Nephron progenitor cell (in vitro differentiated cells): ENCODE measurements around the gene CCDC78.
A peak's percentile ranks its signal among the peaks of the same experiment; 100 is the strongest.

Source experiments
- DNase-seq: peaks from one replicate; pipeline ENCODE4 v3.0.0; 2021
- H3K27ac Mint-ChIP-seq: 2 replicates; pipeline ENCODE4 v1.8.0; 2021; ENCODE audit warnings: mild to moderate bottlenecking, moderate library complexity, mixed read lengths
- H3K27me3 Mint-ChIP-seq: 2 replicates; pipeline ENCODE4 v1.8.0; 2021; ENCODE audit warnings: mild to moderate bottlenecking, low read depth, mixed read lengths; ENCODE audit not compliant: poor library complexity
- H3K36me3 Mint-ChIP-seq: 2 replicates; pipeline ENCODE4 v1.8.0; 2021; ENCODE audit warnings: low read depth, mixed read lengths
- H3K4me1 Mint-ChIP-seq: 2 replicates; pipeline ENCODE4 v1.8.0; 2021; ENCODE audit warnings: mixed read lengths
- H3K4me3 Mint-ChIP-seq: 2 replicates; pipeline ENCODE4 v1.8.0; 2021; ENCODE audit warnings: mild to moderate bottlenecking, moderate library complexity, mixed read lengths
- H3K9me3 Mint-ChIP-seq: 2 replicates; pipeline ENCODE4 v1.8.0; 2021; ENCODE audit warnings: mild to moderate bottlenecking, moderate library complexity, mixed read lengths
- CTCF ChIP-seq: fragments of 200-600 bp; sonication (generic); IDR thresholded peaks from 2 replicates; pipeline ENCODE4 v1.5.0; 2021; ENCODE audit warnings: antibody characterized with exemption

Gene CCDC78

DNA sequence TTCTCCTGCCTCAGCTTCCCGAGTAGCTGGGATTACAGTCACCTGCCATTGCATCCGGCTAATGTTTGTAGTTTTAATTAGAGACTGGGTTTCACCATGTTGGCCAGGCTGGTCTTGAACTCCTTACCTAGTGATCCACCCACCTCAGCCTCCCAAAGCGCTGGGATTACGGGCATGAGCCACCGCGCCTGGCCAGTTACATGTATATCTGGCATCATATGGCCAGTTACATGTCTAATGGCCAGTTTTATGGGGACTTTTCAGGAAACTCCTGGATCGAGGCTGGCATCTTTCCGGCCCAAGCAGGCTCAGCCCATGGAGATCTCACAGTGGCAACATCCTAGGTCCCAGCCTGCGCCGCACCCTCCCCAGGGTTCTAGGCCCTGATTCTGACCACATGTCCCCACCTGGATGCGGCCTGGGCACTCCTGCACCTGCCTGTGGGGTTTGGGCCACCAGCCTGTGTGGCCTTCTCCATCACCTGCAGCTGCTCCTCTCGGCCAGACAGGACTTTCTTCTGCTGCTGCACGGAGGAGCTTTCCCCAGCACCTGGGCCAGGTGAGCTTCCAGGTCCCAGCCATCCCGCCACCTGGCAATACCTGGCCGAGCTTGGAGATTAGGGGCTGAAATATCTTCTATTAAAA, 15.9 kb upstream of the CCDC78 start:
- Mint-ChIP-seq H3K27me3 (peaks cover 6% of the 10 kb centered on the region), H3K4me3 (peak overlapping the region; percentile 84), H3K9me3 (no peaks in the 10 kb centered on the region), H3K4me1 (peaks cover 24% of the 10 kb centered on the region), H3K27ac (no peak overlapping the region), H3K36me3 (peaks cover 4% of the 10 kb centered on the region)
- no peak for DNase-seq
- TF ChIP-seq CTCF: no peak

DNA sequence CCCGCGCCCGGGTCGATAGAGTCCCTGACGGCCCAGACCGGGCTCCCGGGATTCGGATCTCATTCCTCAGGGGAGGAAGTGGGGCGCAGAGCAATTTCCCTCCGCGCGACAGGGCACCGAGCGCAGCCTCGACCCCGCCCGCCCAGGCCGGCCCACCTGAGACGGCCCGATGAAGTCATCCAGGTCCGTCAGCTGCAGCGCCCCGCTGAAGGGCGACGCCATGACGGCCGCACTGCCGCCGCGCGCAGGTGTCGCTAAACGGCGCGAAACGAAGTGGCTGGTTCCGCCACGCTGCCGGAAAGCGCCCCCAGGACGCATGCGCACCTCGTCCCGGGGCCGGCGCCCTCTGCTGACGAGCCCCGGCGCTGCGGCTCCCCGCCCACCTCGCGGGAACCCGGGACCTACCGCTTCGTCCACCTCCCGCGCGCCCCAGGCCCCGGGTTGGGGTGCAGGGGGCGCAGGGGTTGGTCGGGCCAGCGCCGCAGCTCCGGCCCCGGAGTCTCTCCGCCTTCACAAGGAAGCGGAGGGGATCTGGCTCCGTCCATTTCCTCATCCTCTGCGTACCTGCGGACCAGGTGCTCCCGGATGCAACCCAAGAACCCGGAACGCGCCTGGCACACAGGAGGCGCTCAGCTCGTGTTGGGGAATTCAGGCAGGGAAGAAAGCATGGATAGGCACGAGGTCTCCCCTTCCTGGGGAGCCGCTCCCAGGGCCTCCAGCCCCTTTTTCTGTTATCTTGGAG, 14.7 kb upstream of the CCDC78 start, which contains the start of gene CIAO3:
CIAO3 (minus strand) TSS at position 234 of the 742 bp plus-strand sequence; CDS start at position 222, 12 bp downstream.
- TF ChIP-seq CTCF: peak; percentile 87
- DNase-seq: peak; percentile 94
- peak within 1 kb of the TSS; percentile 61 for H3K27ac Mint-ChIP-seq
- H3K4me3 Mint-ChIP-seq: peak within 1 kb of the TSS; percentile 84
- no peaks in the 10 kb centered on the region for H3K9me3 Mint-ChIP-seq
- H3K27me3 Mint-ChIP-seq: peaks cover 6% of the 10 kb centered on the region
- peaks cover 4% of the 10 kb centered on the region for H3K36me3 Mint-ChIP-seq
- peaks cover 24% of the 10 kb centered on the region for H3K4me1 Mint-ChIP-seq

- DNase-seq: peak; percentile 48
- Mint-ChIP-seq H3K27me3 (peaks cover 4% of the 10 kb centered on the region), H3K4me1 (peaks cover 24% of the 10 kb centered on the region), H3K27ac (no peak overlapping the region), H3K9me3 (no peaks in the 10 kb centered on the region), H3K4me3 (peak overlapping the region; percentile 83), H3K36me3 (peaks cover 5% of the 10 kb centered on the region)
- no peak for TF ChIP-seq CTCF
Measured at GRCh38 chr16:740459-740763, 14.2 kb upstream of the CCDC78 start.

DNA sequence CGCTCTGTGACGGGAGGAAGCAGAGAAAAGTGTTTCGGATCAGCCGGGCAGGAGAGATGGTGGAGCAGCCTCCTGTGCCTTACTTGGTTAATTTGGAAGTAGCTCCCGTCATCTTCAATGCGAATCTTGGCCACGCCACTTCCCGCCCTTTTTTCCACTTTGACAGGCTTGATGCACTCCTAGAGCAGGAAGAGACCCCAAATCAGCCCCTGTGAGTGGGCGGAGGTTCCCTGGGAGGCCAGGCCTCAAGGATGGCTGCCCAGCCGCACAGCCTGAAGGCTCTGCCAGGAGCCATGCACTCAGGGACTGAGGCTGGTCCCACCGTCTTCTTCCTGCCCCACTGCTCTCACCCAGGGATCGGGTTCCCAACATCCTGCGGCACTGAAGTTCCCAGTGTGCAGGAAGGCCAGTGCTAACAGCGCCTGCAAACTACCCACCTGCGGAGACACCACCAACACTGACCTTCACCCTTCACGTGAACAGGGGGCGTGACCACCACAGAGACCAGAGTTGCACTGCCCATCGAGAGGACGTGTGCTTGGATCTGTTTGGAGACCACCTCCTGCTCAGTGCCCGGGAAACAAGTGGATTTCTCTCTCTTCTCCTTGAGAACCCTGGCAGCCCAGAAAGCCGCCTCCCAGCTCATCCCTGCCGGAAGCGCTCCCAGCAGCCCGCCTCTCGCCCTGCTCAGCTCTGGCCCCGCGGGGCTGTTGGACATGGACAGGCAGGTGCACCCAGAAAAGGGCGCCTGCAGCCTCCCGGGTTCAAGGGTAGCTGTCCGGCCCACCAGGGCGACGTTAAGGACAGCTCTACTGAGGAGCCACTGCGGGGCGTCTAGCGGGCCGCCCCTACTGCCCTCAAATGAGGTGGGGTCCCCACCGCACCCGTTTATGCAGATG, 13.6 kb upstream of the CCDC78 start:
- Mint-ChIP-seq H3K36me3 (peaks cover 9% of the 10 kb centered on the region), H3K27me3 (peaks cover 2% of the 10 kb centered on the region)

DNA sequence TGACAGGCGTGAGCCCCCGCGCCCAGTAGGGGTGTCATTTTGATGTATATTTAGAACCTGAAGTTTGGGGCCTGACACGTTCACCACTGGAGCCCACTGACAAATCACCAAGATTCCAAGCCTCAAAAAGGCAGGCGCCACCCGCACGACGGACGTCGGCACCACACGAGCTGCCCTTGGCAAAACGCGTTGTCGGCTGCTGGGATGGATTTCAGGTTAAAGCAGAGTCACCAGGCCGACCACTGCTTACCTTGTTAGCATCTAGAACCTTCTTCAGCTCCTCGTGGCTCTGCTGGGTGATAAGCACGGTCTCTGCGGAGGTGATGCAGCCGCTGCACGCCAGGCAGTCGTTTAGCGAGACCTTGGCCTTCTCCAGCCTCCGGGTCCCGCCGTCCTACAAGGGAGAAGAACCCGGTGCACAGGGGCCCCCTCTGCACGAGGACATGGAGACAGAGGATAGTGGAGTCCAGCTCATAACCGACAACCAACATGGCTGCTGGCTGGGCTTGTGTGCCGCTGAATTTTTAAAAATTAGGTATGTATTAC, 10.8 kb upstream of the CCDC78 start:
- H3K27ac Mint-ChIP-seq: no peak overlapping the region
- no peaks in the 10 kb centered on the region for H3K9me3 Mint-ChIP-seq

More for the DNA sequence above, 13.6 kb upstream of the CCDC78 start:
- TF ChIP-seq CTCF: no peak
- peak overlapping the region; percentile 83 for H3K4me3 Mint-ChIP-seq
- peaks cover 24% of the 10 kb centered on the region for H3K4me1 Mint-ChIP-seq
- DNase-seq: no peak
- H3K9me3 Mint-ChIP-seq: no peaks in the 10 kb centered on the region
- peak overlapping the region; percentile 61 for H3K27ac Mint-ChIP-seq

More for the DNA sequence above, 10.8 kb upstream of the CCDC78 start:
- H3K4me1 Mint-ChIP-seq: peaks cover 24% of the 10 kb centered on the region
- TF ChIP-seq CTCF: no peak
- peaks cover 9% of the 10 kb centered on the region for H3K36me3 Mint-ChIP-seq
- no peak for DNase-seq
- H3K4me3 Mint-ChIP-seq: no peak overlapping the region
- peaks cover 2% of the 10 kb centered on the region for H3K27me3 Mint-ChIP-seq
